PC-9 (cell line): Measurements from ENCODE around the gene MCF2L. TPM values are rescaled to one million over a fixed set of nuclear protein-coding genes. Genes with fewer than 3 reads are reported as not detected.

Source experiments
- BruUV-seq: library from RNA; stranded (reverse); fragments of 400-500 nt; replicated peaks from 2 replicates; lab custom pipeline; 2021; lab: Mats Ljungman, UMichigan
- CTCF ChIA-PET: fragments of 300-600 bp; sonication (Branson Sonifier 250); formaldehyde crosslinking; loops from one replicate; lab custom pipeline; 2022; ENCODE audit warnings: antibody characterized with exemption; lab: Charles Lee
- POLR2A ChIA-PET: fragments of 300-600 bp; sonication (Branson Sonifier 250); formaldehyde crosslinking; loops from one replicate; lab custom pipeline; 2022; ENCODE audit warnings: antibody characterized with exemption; ENCODE audit not compliant: unreplicated experiment; lab: Charles Lee
- DNase-seq, 2 experiments: peaks; one replicate each; pipeline versions ENCODE4 v3.0.0 to v3.0.0-alpha.2; 2015 to 2022; ENCODE audit warnings: mixed read lengths in 1 of 2
- H2AFZ ChIP-seq: fragments of 200-600 bp; sonication (generic); 2 replicates; pipeline ENCODE4 v1.8.1; 2017; ENCODE audit warnings: antibody characterized with exemption
- H3F3A ChIP-seq: fragments of 200-600 bp; sonication (generic); 2 replicates; pipeline ENCODE4 v1.8.1; 2017; ENCODE audit warnings: antibody characterized with exemption, mild to moderate bottlenecking, low read depth; ENCODE audit not compliant: insufficient read depth
- H3K27ac ChIP-seq: fragments of 200-600 bp; sonication (generic); 2 replicates; pipeline ENCODE4 v1.6.1; 2016; ENCODE audit warnings: mixed run types
- H3K27me3 ChIP-seq: fragments of 200-600 bp; sonication (generic); 2 replicates; pipeline ENCODE4 v1.6.1; 2016; ENCODE audit warnings: low read depth, mixed run types; ENCODE audit not compliant: insufficient read depth
- H3K36me3 ChIP-seq: fragments of 200-600 bp; sonication (generic); 2 replicates; pipeline ENCODE4 v1.6.1; 2016; ENCODE audit warnings: low read depth, mixed run types
- H3K4me1 ChIP-seq: fragments of 200-600 bp; sonication (generic); replicated peaks from 2 replicates; pipeline ENCODE4 v1.6.1; 2016; ENCODE audit warnings: mixed run types; ENCODE audit not compliant: insufficient read depth
- H3K4me2 ChIP-seq: fragments of 200-600 bp; sonication (generic); 2 replicates; pipeline ENCODE4 v1.6.1; 2017; ENCODE audit warnings: mixed run types
- H3K4me3 ChIP-seq: fragments of 200-600 bp; sonication (generic); 2 replicates; pipeline ENCODE4 v1.6.1; 2016; ENCODE audit warnings: mixed run types
- H3K79me2 ChIP-seq: fragments of 200-600 bp; sonication (generic); 2 replicates; pipeline ENCODE4 v1.6.1; 2017; ENCODE audit warnings: low read depth, mixed run types
- H3K9me2 ChIP-seq: fragments of 200-600 bp; sonication (generic); 2 replicates; pipeline ENCODE4 v1.8.1; 2017; ENCODE audit warnings: mild to moderate bottlenecking; ENCODE audit not compliant: insufficient read depth
- H3K9me3 ChIP-seq: fragments of 200-600 bp; sonication (generic); 2 replicates; pipeline ENCODE4 v1.8.1; 2016; ENCODE audit warnings: low read depth; ENCODE audit not compliant: insufficient read depth
- H4K20me1 ChIP-seq: fragments of 200-600 bp; sonication (generic); 2 replicates; pipeline ENCODE4 v1.8.1; 2017; ENCODE audit not compliant: insufficient read depth
- EZH2 ChIP-seq: fragments of 200-600 bp; sonication (generic); IDR thresholded peaks from 2 replicates; pipeline ENCODE4 v1.8.0; 2017; ENCODE audit warnings: antibody characterized with exemption, low read depth
- intact Hi-C: fragments of 100-400 bp; cut with micrococcal nuclease; formaldehyde crosslinking; loops from one replicate; pipeline ENCODE4 v1.10.0; 2022; ENCODE audit not compliant: unreplicated experiment
- total RNA-seq: library from RNA; stranded (reverse); gene quantifications from 2 replicates; pipeline ENCODE4 v1.2.3, GENCODE V29; 2021
- TF ChIP-seq, protein P1 (sequence below): fragments of 200-600 bp; sonication (generic); conservative IDR thresholded peaks from 2 replicates; pipeline ENCODE4 v1.6.1; 2017; ENCODE audit warnings: mixed run types, antibody characterized with exemption, mild to moderate bottlenecking, moderate library complexity

The MCF2L gene
- total RNA-seq, 1 experiment from 2014 or later, result 28.2 TPM

DNA sequence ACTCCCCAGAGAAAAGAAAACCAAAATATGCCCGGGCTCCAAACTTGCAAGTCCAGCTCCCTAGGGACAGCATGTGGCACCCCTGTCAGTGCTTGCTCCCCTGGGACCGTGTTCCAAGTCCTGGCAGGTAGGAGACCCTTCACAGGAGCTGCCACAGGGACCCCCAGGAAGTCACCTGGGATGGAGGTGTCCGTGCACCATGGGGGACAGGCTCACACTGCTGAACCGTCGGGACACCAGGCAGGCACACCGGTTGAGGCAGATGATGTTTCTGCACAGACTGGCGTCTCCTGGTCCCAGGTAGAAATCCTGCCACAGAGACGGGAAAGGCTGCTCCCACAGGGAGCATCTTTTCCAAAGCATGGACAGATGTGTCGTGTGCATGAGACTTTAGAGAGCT, 177.7 kb downstream of the MCF2L start:
- no peak overlapping the region for H2AFZ ChIP-seq
- POLR2A ChIA-PET, result no interaction called here

DNA sequence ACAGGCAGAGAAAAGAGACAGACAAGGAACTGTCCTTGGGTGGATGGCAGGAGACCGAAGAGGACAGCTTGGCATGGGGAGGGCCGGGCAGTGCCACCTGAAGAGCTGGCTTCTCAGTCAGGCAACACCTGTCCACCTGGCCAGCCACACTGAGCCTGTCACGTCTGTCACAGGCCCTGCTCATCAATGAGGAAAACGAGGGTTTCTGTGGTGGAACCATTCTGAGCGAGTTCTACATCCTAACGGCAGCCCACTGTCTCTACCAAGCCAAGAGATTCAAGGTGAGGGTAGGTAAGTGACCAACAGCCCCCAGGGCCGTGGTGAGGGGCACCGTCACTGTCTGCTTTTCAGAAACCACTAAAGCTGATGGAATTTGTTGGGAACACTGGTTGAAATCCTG, 178.2 kb downstream of the MCF2L start:
- no peaks in the 10 kb centered on the region for H3K79me2 ChIP-seq
- intact Hi-C loops, result no loop called here
- CTCF ChIA-PET, result no interaction called here
- H3K9me3 ChIP-seq, result no peaks in the 10 kb centered on the region
- no peak overlapping the region for H2AFZ ChIP-seq
- no peaks in the 10 kb centered on the region for H3K9me2 ChIP-seq
- H3K36me3 ChIP-seq, result no peaks in the 10 kb centered on the region
- no peak overlapping the region for H3K27ac ChIP-seq
- H3K4me2 ChIP-seq, result no peak overlapping the region
- BruUV-seq, result no TSS peak
- no peak for TF ChIP-seq EZH2
- TF ChIP-seq, protein P1, sequence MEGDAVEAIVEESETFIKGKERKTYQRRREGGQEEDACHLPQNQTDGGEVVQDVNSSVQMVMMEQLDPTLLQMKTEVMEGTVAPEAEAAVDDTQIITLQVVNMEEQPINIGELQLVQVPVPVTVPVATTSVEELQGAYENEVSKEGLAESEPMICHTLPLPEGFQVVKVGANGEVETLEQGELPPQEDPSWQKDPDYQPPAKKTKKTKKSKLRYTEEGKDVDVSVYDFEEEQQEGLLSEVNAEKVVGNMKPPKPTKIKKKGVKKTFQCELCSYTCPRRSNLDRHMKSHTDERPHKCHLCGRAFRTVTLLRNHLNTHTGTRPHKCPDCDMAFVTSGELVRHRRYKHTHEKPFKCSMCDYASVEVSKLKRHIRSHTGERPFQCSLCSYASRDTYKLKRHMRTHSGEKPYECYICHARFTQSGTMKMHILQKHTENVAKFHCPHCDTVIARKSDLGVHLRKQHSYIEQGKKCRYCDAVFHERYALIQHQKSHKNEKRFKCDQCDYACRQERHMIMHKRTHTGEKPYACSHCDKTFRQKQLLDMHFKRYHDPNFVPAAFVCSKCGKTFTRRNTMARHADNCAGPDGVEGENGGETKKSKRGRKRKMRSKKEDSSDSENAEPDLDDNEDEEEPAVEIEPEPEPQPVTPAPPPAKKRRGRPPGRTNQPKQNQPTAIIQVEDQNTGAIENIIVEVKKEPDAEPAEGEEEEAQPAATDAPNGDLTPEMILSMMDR, result no peak
- no peaks in the 10 kb centered on the region for H3K4me1 ChIP-seq
- H4K20me1 ChIP-seq, result no peaks in the 10 kb centered on the region
- H3F3A ChIP-seq, result no peaks in the 10 kb centered on the region
- POLR2A ChIA-PET, result no interaction called here
- H3K4me3 ChIP-seq, result no peak overlapping the region
- DNase-seq, result no peak
- peaks cover 69% of the 10 kb centered on the region for H3K27me3 ChIP-seq

More for the DNA sequence above, 177.7 kb downstream of the MCF2L start:
- intact Hi-C loops, result no loop called here
- Histone ChIP-seq H3K9me3 (no peaks in the 10 kb centered on the region), H3K4me2 (no peak overlapping the region), H4K20me1 (no peaks in the 10 kb centered on the region), H3K79me2 (no peaks in the 10 kb centered on the region), H3K27ac (no peak overlapping the region), H3K36me3 (no peaks in the 10 kb centered on the region), H3K9me2 (no peaks in the 10 kb centered on the region), H3K4me1 (no peaks in the 10 kb centered on the region), H3F3A (no peaks in the 10 kb centered on the region), H3K4me3 (no peak overlapping the region), H3K27me3 (peaks cover 67% of the 10 kb centered on the region)
- no peak for DNase-seq
- no TSS peak for BruUV-seq
- CTCF ChIA-PET, result no interaction called here
- TF ChIP-seq, protein P1, result no peak
- no peak for TF ChIP-seq EZH2

DNA sequence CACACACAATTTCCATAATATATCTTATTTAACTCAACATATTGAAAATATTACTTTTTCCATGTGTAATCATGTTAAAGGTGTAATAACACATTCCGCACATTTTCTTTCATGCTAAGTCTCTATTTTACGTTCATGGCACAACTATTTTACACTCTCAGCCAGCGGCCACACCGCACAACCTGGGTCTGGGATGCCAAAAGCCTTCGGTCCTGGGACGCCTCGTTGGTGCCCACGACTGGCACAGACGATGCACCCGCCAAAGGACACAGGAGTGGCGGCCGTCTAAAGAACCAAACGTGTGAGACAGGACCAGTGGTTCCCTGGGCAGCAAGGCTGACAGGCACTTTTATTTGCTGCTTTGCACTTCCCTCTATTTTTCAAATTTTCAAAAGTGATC, 179.4 kb downstream of the MCF2L start:
- CTCF ChIA-PET, result no interaction called here

More for the DNA sequence above, 179.4 kb downstream of the MCF2L start:
- TF ChIP-seq, protein P1, result no peak
- no peak for TF ChIP-seq EZH2
- H3K9me3 ChIP-seq, result no peaks in the 10 kb centered on the region
- POLR2A ChIA-PET, result no interaction called here
- peaks cover 70% of the 10 kb centered on the region for H3K27me3 ChIP-seq
- no peak overlapping the region for H2AFZ ChIP-seq
- no peaks in the 10 kb centered on the region for H3K36me3 ChIP-seq
- no peak overlapping the region for H3K27ac ChIP-seq
- H3K4me2 ChIP-seq, result no peak overlapping the region
- no peaks in the 10 kb centered on the region for H3K79me2 ChIP-seq
- 0 out of 2 replicates have a peak, but pooled peaks cover under 1% of the 10 kb centered on the region for H3F3A ChIP-seq
- H4K20me1 ChIP-seq, result no peaks in the 10 kb centered on the region
- intact Hi-C loops, result no loop called here
- H3K4me1 ChIP-seq, result peaks cover 3% of the 10 kb centered on the region; the same call in 1 of the 2 replicates
- DNase-seq, result no peak
- no TSS peak for BruUV-seq
- H3K9me2 ChIP-seq, result no peaks in the 10 kb centered on the region
- H3K4me3 ChIP-seq, result no peak overlapping the region
